ENCODE measurements around the gene FMC1.

GRCh38 chr7:139360210-139360947 is 19.2 kb downstream of the FMC1 start:
- no peak for TF ChIP-seq CTCF (conservative IDR thresholded peaks at IDR 0.05 in 1 of 2, IDR thresholded peaks at IDR 0.05 in 1 of 2; ENCODE audit: extremely low read depth in 1 of 2, insufficient read depth in 1 of 2, low read depth in 1 of 2, low read length in 2 of 2)
- no peak for TF ChIP-seq EZH2 (IDR thresholded peaks at IDR 0.05; ENCODE audit: borderline replicate concordance, low read length)

Data from mammary epithelial cell (primary cell).